GM23338 (cell line): ENCODE measurements around the gene TTC12. TPM values are rescaled to one million over a fixed set of nuclear protein-coding genes. Genes with fewer than 3 reads are reported as not detected.
A peak's percentile ranks its signal among the peaks of the same experiment; 100 is the strongest.

ENCODE experiments used
- ATAC-seq: fragments of 200-7000 bp; cut with Tn5 transposase; 3 replicates; pipeline ENCODE4 v1.9.1; 2020
- DNase-seq: peaks from one replicate; pipeline ENCODE4 v3.0.0-alpha.2; 2015; ENCODE audit warnings: low spot score
- H2AFZ ChIP-seq: fragments of 200-600 bp; sonication (generic); 2 replicates; pipeline ENCODE4 v1.8.0; 2016; ENCODE audit warnings: antibody characterized with exemption, mild to moderate bottlenecking, moderate library complexity
- H3F3A ChIP-seq: fragments of 200-600 bp; sonication (generic); replicated peaks from 2 replicates; pipeline ENCODE4 v1.8.0; 2017; ENCODE audit warnings: antibody characterized with exemption, mixed run types, low read depth
- H3K27ac ChIP-seq: fragments of 200-600 bp; sonication (generic); 2 replicates; pipeline ENCODE4 v1.6.1; 2016; ENCODE audit warnings: low read depth
- H3K27me3 ChIP-seq: fragments of 200-600 bp; sonication (generic); 2 replicates; pipeline ENCODE4 v1.8.0; 2016; ENCODE audit warnings: mild to moderate bottlenecking, mixed run types, moderate library complexity; ENCODE audit not compliant: insufficient read depth
- H3K36me3 ChIP-seq: fragments of 200-600 bp; sonication (generic); 2 replicates; pipeline ENCODE4 v1.8.0; 2016; ENCODE audit warnings: mild to moderate bottlenecking; ENCODE audit not compliant: insufficient read depth
- H3K4me1 ChIP-seq: fragments of 200-600 bp; sonication (generic); 2 replicates; pipeline ENCODE4 v1.8.0; 2016; ENCODE audit warnings: mild to moderate bottlenecking, moderate library complexity; ENCODE audit not compliant: insufficient read depth
- H3K4me2 ChIP-seq: fragments of 200-600 bp; sonication (generic); 2 replicates; pipeline ENCODE4 v1.7.1; 2017; ENCODE audit warnings: mixed run types
- H3K4me3 ChIP-seq: fragments of 200-600 bp; sonication (generic); 2 replicates; pipeline ENCODE4 v1.6.1; 2016; ENCODE audit warnings: mixed run types
- H3K79me2 ChIP-seq: fragments of 200-600 bp; sonication (generic); replicated peaks from 2 replicates; pipeline ENCODE4 v1.8.0; 2017; ENCODE audit warnings: mild to moderate bottlenecking; ENCODE audit not compliant: insufficient read depth
- H3K9me2 ChIP-seq: fragments of 200-600 bp; sonication (generic); 2 replicates; pipeline ENCODE4 v1.8.0; 2017; ENCODE audit not compliant: insufficient read depth
- H4K20me1 ChIP-seq: fragments of 200-600 bp; sonication (generic); replicated peaks from 2 replicates; pipeline ENCODE4 v1.8.0; 2017; ENCODE audit warnings: mild to moderate bottlenecking; ENCODE audit not compliant: insufficient read depth
- H3K27ac Mint-ChIP-seq: 2 replicates; pipeline ENCODE4 v1.8.0; 2020; ENCODE audit warnings: inconsistent platforms, mild to moderate bottlenecking, moderate library complexity, mixed read lengths
- H3K27me3 Mint-ChIP-seq: 3 replicates; pipeline ENCODE4 v1.8.0; 2022; ENCODE audit warnings: low read depth, mild to moderate bottlenecking, moderate library complexity, mixed read lengths, inconsistent platforms; ENCODE audit not compliant: insufficient read depth, poor library complexity
- H3K36me3 Mint-ChIP-seq: 3 replicates; pipeline ENCODE4 v1.8.0; 2021; ENCODE audit warnings: low read depth, mild to moderate bottlenecking, inconsistent platforms, moderate library complexity, mixed read lengths
- H3K4me1 Mint-ChIP-seq: 3 replicates; pipeline ENCODE4 v1.8.0; 2020; ENCODE audit warnings: mild to moderate bottlenecking, inconsistent platforms, mixed read lengths
- H3K4me3 Mint-ChIP-seq: 3 replicates; pipeline ENCODE4 v1.8.0; 2021; ENCODE audit warnings: moderate library complexity, mild to moderate bottlenecking, inconsistent platforms, mixed read lengths
- H3K9me3 Mint-ChIP-seq: 3 replicates; pipeline ENCODE4 v1.8.0; 2020; ENCODE audit warnings: moderate library complexity, mild to moderate bottlenecking, inconsistent platforms, mixed read lengths
- CREB1 ChIP-seq: fragments of 250-450 bp; sonication (Bioruptor Pico); IDR thresholded peaks from 2 replicates; pipeline ENCODE4 v1.5.0; 2020; ENCODE audit warnings: low read depth, mild to moderate bottlenecking, moderate library complexity
- CTCF ChIP-seq, 2 experiments: fragments of 200-600 bp in 1 of 2; sonication (generic) in 1 of 2; conservative IDR thresholded peaks; 2 replicates each; pipeline versions ENCODE4 v1.5.1 to v1.6.1; 2016 to 2017; ENCODE audit warnings: antibody characterized with exemption in 2 of 2, low read depth in 2 of 2, mild to moderate bottlenecking in 2 of 2, moderate library complexity in 1 of 2
- ETS1 ChIP-seq: IDR thresholded peaks from 2 replicates; pipeline ENCODE4 v1.6.1; 2016; ENCODE audit warnings: antibody characterized with exemption
- JUNB ChIP-seq: IDR thresholded peaks from one replicate; pipeline ENCODE4 v1.6.1; 2016; ENCODE audit warnings: antibody characterized with exemption; ENCODE audit not compliant: unreplicated experiment
- NANOG ChIP-seq: IDR thresholded peaks from 2 replicates; pipeline ENCODE4 v1.6.1; 2016; ENCODE audit warnings: antibody characterized with exemption, borderline replicate concordance
- POLR2AphosphoS5 ChIP-seq: IDR thresholded peaks from 2 replicates; pipeline ENCODE4 v1.6.1; 2016; ENCODE audit warnings: antibody characterized with exemption, low read depth
- STAT1 ChIP-seq: IDR thresholded peaks from one replicate; pipeline ENCODE4 v1.6.1; 2016; ENCODE audit warnings: antibody characterized with exemption; ENCODE audit not compliant: unreplicated experiment
- ZNF114 ChIP-seq: fragments of 250-450 bp; sonication (Bioruptor Pico); IDR thresholded peaks from 2 replicates; pipeline ENCODE4 v1.5.0; 2020; ENCODE audit warnings: mild to moderate bottlenecking, moderate library complexity
- ZNF462 ChIP-seq: fragments of 250-450 bp; sonication (Bioruptor Pico); IDR thresholded peaks from 2 replicates; pipeline ENCODE4 v1.5.0; 2020; ENCODE audit warnings: mild to moderate bottlenecking, moderate library complexity
- polyA plus RNA-seq: library from polyadenylated mRNA; unstranded; fragments of >200 nt; fragmentation: Nextera tagmentation; extraction: Ambion mirVana; gene quantifications from 2 replicates; pipeline ENCODE4 v1.2.1, GENCODE V29; 2016
- total RNA-seq: library from RNA; depleted of rRNA; stranded (reverse); fragments of >200 nt; shearing (Covaris generic); gene quantifications from 2 replicates; pipeline ENCODE4 v1.2.3, GENCODE V29; 2014
- TF ChIP-seq, protein P1 (sequence below): IDR thresholded peaks from one replicate; pipeline ENCODE4 v1.6.1; 2018; ENCODE audit warnings: antibody characterized with exemption; ENCODE audit not compliant: unreplicated experiment

TTC12 gene
- total and polyA plus RNA-seq, 2 experiments from 2014 or later, result 3.4 to 12.5 TPM

GRCh38 chr11:113372309-113372708 is 57.9 kb downstream of the TTC12 start:
- no peak overlapping the region for H3K4me2 ChIP-seq
- no peaks in the 10 kb centered on the region for H3K79me2 ChIP-seq
- H3F3A ChIP-seq, result no peaks in the 10 kb centered on the region
- Mint-ChIP-seq H3K27me3 (peaks cover 3% of the 10 kb centered on the region), H3K4me3 (no peak overlapping the region), H3K9me3 (no peaks in the 10 kb centered on the region), H3K4me1 (peaks cover 18% of the 10 kb centered on the region), H3K36me3 (no peaks in the 10 kb centered on the region), H3K27ac (no peak overlapping the region)
- TF ChIP-seq STAT1 (no peak), CTCF (conservative IDR thresholded peaks at IDR 0.05; ENCODE audit: low read depth in 2 of 2) (peak; percentile 13 to 15; a peak in 1 of 4 replicates), POLR2AphosphoS5 (no peak), ZNF462 (no peak)
- DNase-seq (no peak), ATAC-seq (no peak)
- no peak overlapping the region for H3K4me3 ChIP-seq
- H4K20me1 ChIP-seq, result no peaks in the 10 kb centered on the region
- H3K27ac ChIP-seq, result no peak overlapping the region
- no peak overlapping the region for H2AFZ ChIP-seq
- H3K9me2 ChIP-seq, result 0 out of 2 replicates have a peak, but pooled peaks cover 4% of the 10 kb centered on the region
- H3K4me1 ChIP-seq, result no peaks in the 10 kb centered on the region
- no peaks in the 10 kb centered on the region for H3K36me3 ChIP-seq
- no peaks in the 10 kb centered on the region for H3K27me3 ChIP-seq

DNA sequence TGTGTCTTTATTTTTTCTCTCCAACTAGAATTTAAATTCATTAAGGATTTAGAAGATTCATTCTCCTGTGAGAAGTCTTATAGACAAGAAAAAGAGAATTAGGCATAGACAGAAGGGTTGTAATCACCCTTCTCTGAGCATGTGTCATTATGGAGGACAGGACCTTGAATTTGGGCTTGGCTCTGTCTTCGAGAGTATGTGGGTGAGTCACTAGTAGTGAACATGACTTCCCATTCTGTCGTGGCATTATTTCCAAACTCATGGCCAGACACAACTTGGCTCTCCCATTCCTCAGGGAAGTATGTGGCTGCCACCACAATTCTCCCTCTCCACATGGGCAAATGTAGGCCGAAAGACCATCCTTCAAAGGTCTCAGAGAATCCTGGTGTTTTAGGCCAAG is 58.9 kb downstream of the TTC12 start:
- H4K20me1 ChIP-seq, result no peaks in the 10 kb centered on the region
- no peaks in the 10 kb centered on the region for H3F3A ChIP-seq
- no peaks in the 10 kb centered on the region for H3K4me1 ChIP-seq
- Mint-ChIP-seq H3K27me3 (peaks cover 5% of the 10 kb centered on the region), H3K4me3 (no peak overlapping the region), H3K4me1 (peaks cover 21% of the 10 kb centered on the region; the same call in 2 of the 3 replicates), H3K9me3 (no peaks in the 10 kb centered on the region), H3K36me3 (no peaks in the 10 kb centered on the region), H3K27ac (no peak overlapping the region)
- ATAC-seq (no peak), DNase-seq (no peak)
- no peak overlapping the region for H3K4me3 ChIP-seq
- H3K27ac ChIP-seq, result no peak overlapping the region
- 0 out of 2 replicates have a peak, but pooled peaks cover 4% of the 10 kb centered on the region for H3K9me2 ChIP-seq
- H3K4me2 ChIP-seq, result no peak overlapping the region
- no peaks in the 10 kb centered on the region for H3K36me3 ChIP-seq
- H3K27me3 ChIP-seq, result no peaks in the 10 kb centered on the region
- no peak overlapping the region for H2AFZ ChIP-seq
- H3K79me2 ChIP-seq, result no peaks in the 10 kb centered on the region
- TF ChIP-seq CREB1 (no peak), ZNF114 (CRISPR knock-in tag) (no peak), JUNB (no peak), NANOG (no peak), POLR2AphosphoS5 (no peak), ETS1 (no peak)
- TF ChIP-seq, protein P1, sequence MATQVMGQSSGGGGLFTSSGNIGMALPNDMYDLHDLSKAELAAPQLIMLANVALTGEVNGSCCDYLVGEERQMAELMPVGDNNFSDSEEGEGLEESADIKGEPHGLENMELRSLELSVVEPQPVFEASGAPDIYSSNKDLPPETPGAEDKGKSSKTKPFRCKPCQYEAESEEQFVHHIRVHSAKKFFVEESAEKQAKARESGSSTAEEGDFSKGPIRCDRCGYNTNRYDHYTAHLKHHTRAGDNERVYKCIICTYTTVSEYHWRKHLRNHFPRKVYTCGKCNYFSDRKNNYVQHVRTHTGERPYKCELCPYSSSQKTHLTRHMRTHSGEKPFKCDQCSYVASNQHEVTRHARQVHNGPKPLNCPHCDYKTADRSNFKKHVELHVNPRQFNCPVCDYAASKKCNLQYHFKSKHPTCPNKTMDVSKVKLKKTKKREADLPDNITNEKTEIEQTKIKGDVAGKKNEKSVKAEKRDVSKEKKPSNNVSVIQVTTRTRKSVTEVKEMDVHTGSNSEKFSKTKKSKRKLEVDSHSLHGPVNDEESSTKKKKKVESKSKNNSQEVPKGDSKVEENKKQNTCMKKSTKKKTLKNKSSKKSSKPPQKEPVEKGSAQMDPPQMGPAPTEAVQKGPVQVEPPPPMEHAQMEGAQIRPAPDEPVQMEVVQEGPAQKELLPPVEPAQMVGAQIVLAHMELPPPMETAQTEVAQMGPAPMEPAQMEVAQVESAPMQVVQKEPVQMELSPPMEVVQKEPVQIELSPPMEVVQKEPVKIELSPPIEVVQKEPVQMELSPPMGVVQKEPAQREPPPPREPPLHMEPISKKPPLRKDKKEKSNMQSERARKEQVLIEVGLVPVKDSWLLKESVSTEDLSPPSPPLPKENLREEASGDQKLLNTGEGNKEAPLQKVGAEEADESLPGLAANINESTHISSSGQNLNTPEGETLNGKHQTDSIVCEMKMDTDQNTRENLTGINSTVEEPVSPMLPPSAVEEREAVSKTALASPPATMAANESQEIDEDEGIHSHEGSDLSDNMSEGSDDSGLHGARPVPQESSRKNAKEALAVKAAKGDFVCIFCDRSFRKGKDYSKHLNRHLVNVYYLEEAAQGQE, result no peak
